Esophagus muscularis mucosa (tissue), 4 donors: ENCODE data around the gene ZNF827. TPM values are rescaled to one million over a fixed set of nuclear protein-coding genes. Genes with fewer than 3 reads are reported as not detected.
"Not testable (repeated sequence)": the region's sequence is repeated elsewhere in the genome, so short reads cannot be mapped to it uniquely, and the experiment has no call there.

Source experiments
- DNase-seq: peaks from one replicate; pipeline ENCODE4 v3.0.0-alpha.2; 2017; ENCODE audit errors: extremely low spot score
- H3K27ac ChIP-seq, 4 donors: fragments of 200-600 bp; sonication (generic); replicated peaks in 1 of 4; 1 replicate in 3 of 4; 2 replicates in 1 of 4; pipeline ENCODE4 v1.5.1; 2016 to 2019; ENCODE audit warnings: mild to moderate bottlenecking in 1 of 4
- H3K27me3 ChIP-seq, 4 donors: fragments of 200-600 bp; sonication (generic); one replicate each; pipeline versions ENCODE4 v1.5.1 to v1.6.0; 2016 to 2019
- H3K36me3 ChIP-seq, 4 donors: fragments of 200-600 bp; sonication (generic); one replicate each; pipeline ENCODE4 v1.5.1; 2016 to 2019
- H3K4me1 ChIP-seq, 4 donors: fragments of 200-600 bp; sonication (generic); one replicate each; pipeline ENCODE4 v1.5.1; 2016 to 2019
- H3K4me3 ChIP-seq, 4 donors: fragments of 200-600 bp; sonication (generic); 1 replicate in 2 of 4; 2 replicates in 2 of 4; pipeline ENCODE4 v1.5.1; 2016 to 2019; ENCODE audit warnings: mild to moderate bottlenecking in 4 of 4, moderate library complexity in 1 of 4
- H3K9me3 ChIP-seq, 4 donors: fragments of 200-600 bp; sonication (generic); 1 replicate in 3 of 4; 2 replicates in 1 of 4; pipeline ENCODE4 v1.5.1; 2016 to 2019
- CTCF ChIP-seq, 3 experiments: fragments of 200-600 bp in 2 of 3; fragments of 450-650 bp in 1 of 3; sonication (generic) in 2 of 3; IDR thresholded peaks; one replicate each; pipeline ENCODE4 v1.5.1; 2017 to 2019; ENCODE audit warnings: antibody characterized with exemption in 3 of 3, mild to moderate bottlenecking in 2 of 3, moderate library complexity in 1 of 3
- EP300 ChIP-seq: sonication (generic); formaldehyde crosslinking; IDR thresholded peaks from one replicate; pipeline ENCODE4 v1.6.1; 2017; ENCODE audit warnings: antibody characterized with exemption
- POLR2A ChIP-seq: fragments of 450-650 bp; IDR thresholded peaks from one replicate; pipeline ENCODE4 v1.6.1; 2017; ENCODE audit warnings: antibody characterized with exemption, moderate library complexity, mild to moderate bottlenecking, low read depth
- POLR2AphosphoS5 ChIP-seq, 2 donors: sonication (generic); formaldehyde crosslinking; IDR thresholded peaks; one replicate each; pipeline ENCODE4 v1.6.1; 2017; ENCODE audit warnings: antibody characterized with exemption in 2 of 2
- WGBS: methylation state at CpG from one replicate; pipeline ENCODE4 v1.1.5; 2018; 5-methylcytosine and 5-hydroxymethylcytosine counted together
- intact Hi-C: fragments of 100-400 bp; cut with DNase I; formaldehyde crosslinking; loops from one replicate; pipeline ENCODE4 v1.15.1; 2023
- total RNA-seq, 4 donors: library from RNA; depleted of rRNA; stranded (reverse); fragments of >200 nt; gene quantifications; one replicate each; pipeline versions ENCODE4 v1.1.0 to v1.2.1, GENCODE V29; 2016

ZNF827 gene
- total RNA-seq, 4 donors from 2014 or later, result 11.1 to 27.2 (median 19.0) TPM

- no peak for TF ChIP-seq POLR2A
- TF ChIP-seq CTCF (IDR thresholded peaks at IDR 0.05), result no peak
- TF ChIP-seq POLR2AphosphoS5 (IDR thresholded peaks at IDR 0.05), result no peak
- no peak for TF ChIP-seq EP300
- WGBS, result 88% methylated on average over 4 of the region's 10 CpGs
- Histone ChIP-seq H3K27ac (no peak overlapping the region), H3K4me3 (no peak overlapping the region), H3K9me3 (no peaks in the 10 kb centered on the region), H3K27me3 (no peaks in the 10 kb centered on the region), H3K36me3 (peaks cover 0 to 15% (median 3%) of the 10 kb centered on the region in 4 donors), H3K4me1 (peaks cover 0 to 12% (median 1%) of the 10 kb centered on the region in 4 donors)
- no peak for DNase-seq
- intact Hi-C loops, result no loop called here
These were observed 99.5 kb downstream of the ZNF827 start for GRCh38 chr4:145839151-145839550.

GRCh38 chr4:145832384-145832783 is 106.2 kb downstream of the ZNF827 start:
- DNase-seq, H3K27me3 ChIP-seq, H3K4me1 ChIP-seq, intact Hi-C loops, H3K4me3 ChIP-seq, H3K36me3 ChIP-seq, H3K27ac ChIP-seq, H3K9me3 ChIP-seq: not testable (repeated sequence)
- WGBS, result 99% methylated on average over 4 of the region's 4 CpGs

- TF ChIP-seq CTCF (IDR thresholded peaks at IDR 0.05), result no peak
- TF ChIP-seq POLR2A, result no peak
- TF ChIP-seq EP300, result no peak
- no peak for TF ChIP-seq POLR2AphosphoS5 (IDR thresholded peaks at IDR 0.05)
- no peaks in the 10 kb centered on the region for H3K27me3 ChIP-seq
- H3K4me3 ChIP-seq, result no peak overlapping the region
- DNase-seq, result no peak
- intact Hi-C loops, result no loop called here
- H3K4me1 ChIP-seq, result peaks cover 0 to 3% (median 0%) of the 10 kb centered on the region in 4 donors
- 78% methylated on average over 3 of the region's 3 CpGs for WGBS
- H3K27ac ChIP-seq, result no peak overlapping the region
- H3K9me3 ChIP-seq, result no peaks in the 10 kb centered on the region
- peaks cover 0 to 10% (median 0%) of the 10 kb centered on the region in 4 donors for H3K36me3 ChIP-seq
These were observed 107.9 kb downstream of the ZNF827 start for GRCh38 chr4:145830699-145831098.

GRCh38 chr4:145829629-145830395 is 108.8 kb downstream of the ZNF827 start:
- Histone ChIP-seq H3K27ac (no peak overlapping the region), H3K4me3 (no peak overlapping the region), H3K4me1 (peaks cover 0 to 3% (median 0%) of the 10 kb centered on the region in 4 donors), H3K9me3 (no peaks in the 10 kb centered on the region), H3K27me3 (no peaks in the 10 kb centered on the region), H3K36me3 (peaks cover 0 to 19% (median 6%) of the 10 kb centered on the region in 4 donors)
- no peak for DNase-seq
- 72% methylated on average over 5 of the region's 5 CpGs for WGBS
- intact Hi-C loops, result no loop called here
- TF ChIP-seq POLR2AphosphoS5 (IDR thresholded peaks at IDR 0.05) (no peak), POLR2A (no peak), CTCF (IDR thresholded peaks at IDR 0.05) (no peak), EP300 (no peak)

- peaks cover 0 to 19% (median 6%) of the 10 kb centered on the region in 4 donors for H3K36me3 ChIP-seq
- WGBS, result 81% methylated on average over 3 of the region's 3 CpGs
These were observed 109.7 kb downstream of the ZNF827 start for GRCh38 chr4:145828802-145829485.

More at GRCh38 chr4:145828802-145829485, 109.7 kb downstream of the ZNF827 start:
- DNase-seq, result no peak
- no peaks in the 10 kb centered on the region for H3K9me3 ChIP-seq
- H3K4me3 ChIP-seq, result no peak overlapping the region
- TF ChIP-seq POLR2AphosphoS5 (IDR thresholded peaks at IDR 0.05) (no peak), EP300 (no peak), CTCF (IDR thresholded peaks at IDR 0.05) (no peak), POLR2A (no peak)
- no peak overlapping the region for H3K27ac ChIP-seq
- H3K27me3 ChIP-seq, result no peaks in the 10 kb centered on the region
- peaks cover 0 to 3% (median 0%) of the 10 kb centered on the region in 4 donors for H3K4me1 ChIP-seq
- intact Hi-C loops, result no loop called here
